CD4-positive, alpha-beta T cell treated with Interleukin-2 at 100 ng/mL for 4 hours (primary cell): ENCODE results near the gene NOTCH1.

Experiments used
- DNase-seq: peaks from one replicate; pipeline ENCODE4 v3.0.0-alpha.2; 2020; ENCODE audit warnings: low spot score

The NOTCH1 gene

GRCh38 chr9:136484153-136485048 lies 61.4 kb downstream of the NOTCH1 start:
- DNase-seq, result no peak

DNA sequence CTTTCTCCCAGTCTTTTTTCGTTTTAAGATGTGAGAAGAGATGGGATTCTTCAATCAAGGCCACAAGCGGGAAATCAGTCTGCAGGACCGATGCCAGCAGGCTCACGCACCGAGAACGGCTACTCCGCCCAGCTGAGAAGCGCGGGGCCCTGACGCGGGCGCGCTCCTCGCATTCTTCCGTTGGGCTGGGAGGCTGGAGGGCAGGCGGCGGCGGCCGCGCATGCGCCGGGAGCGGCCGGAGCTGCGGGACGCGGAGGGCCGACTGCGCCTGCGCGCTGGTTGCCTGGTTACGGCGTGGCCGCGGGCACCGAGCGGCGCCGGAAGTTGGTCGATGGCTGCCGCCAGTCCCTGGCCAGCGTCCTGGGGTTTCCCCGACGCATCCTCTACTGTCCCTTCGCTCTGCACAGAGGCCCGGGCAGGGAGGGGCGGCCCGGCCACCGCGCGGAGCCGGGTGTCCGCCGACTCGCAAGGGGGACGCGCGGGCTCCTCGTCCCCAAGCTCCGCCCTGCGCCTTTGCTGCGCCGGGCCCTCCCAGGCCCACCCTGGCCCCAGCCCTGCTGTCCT lies 62.2 kb downstream of the NOTCH1 start:
- DNase-seq, result peak; percentile 94

- DNase-seq, result peak; percentile 99
These were observed 62.9 kb downstream of the NOTCH1 start, which contains the start of gene SEC16A for GRCh38 chr9:136482793-136483588. TSS of gene SEC16A (minus strand) at chr9:136483040. CDS start at chr9:136477615, 5,425 bp downstream.

- DNase-seq, result peak; percentile 60
These were observed 63.6 kb downstream of the NOTCH1 start for GRCh38 chr9:136482046-136482792.

- peak; percentile 2 for DNase-seq
These were observed 64.3 kb downstream of the NOTCH1 start for GRCh38 chr9:136481558-136481957.

GRCh38 chr9:136476369-136477150 lies 69.3 kb downstream of the NOTCH1 start:
- no peak for DNase-seq

DNA sequence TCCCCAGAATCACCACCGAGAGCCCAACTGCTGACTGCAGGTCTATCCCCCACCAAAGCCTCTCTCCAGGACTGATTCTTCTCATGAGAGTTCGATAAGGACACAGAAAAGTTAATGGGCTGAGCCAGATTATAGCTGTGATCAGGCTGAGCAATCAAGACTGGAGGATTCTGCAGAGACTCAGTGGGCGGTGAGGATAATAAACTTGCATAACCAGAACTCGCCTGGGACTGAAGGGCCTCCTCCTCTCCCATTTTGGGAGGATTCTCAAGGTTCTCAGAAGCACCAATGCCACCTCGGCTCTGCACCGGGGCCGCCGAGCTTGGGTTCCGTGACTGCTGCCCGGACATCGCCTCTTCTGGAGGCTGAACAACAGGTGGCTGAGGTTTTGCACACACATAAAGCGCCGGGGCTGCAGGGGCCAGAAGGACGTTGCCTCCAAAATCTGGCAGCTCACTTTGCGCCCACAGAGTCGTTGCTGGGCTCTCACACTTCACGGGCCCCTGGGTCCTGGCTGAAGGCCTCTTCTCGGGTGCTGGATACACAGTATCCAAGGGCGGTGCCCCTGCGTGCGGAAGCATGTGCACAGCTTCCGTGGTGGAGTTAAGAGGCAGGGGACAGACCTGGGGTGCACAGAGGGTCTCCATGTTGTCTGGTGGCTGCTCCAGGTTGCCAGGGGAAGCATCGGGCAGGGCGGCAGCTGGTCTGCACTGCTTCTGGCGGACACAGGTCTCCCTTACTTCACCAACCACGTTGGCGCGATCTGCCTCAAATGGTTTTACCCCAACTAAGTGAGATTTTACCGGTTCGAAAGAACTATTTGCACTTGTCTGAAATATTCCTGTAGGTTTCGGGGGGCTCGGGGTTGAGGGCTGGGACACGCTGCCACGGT lies 70.6 kb downstream of the NOTCH1 start:
- no peak for DNase-seq

GRCh38 chr9:136474021-136474640 lies 71.7 kb downstream of the NOTCH1 start:
- DNase-seq, result no peak

DNA sequence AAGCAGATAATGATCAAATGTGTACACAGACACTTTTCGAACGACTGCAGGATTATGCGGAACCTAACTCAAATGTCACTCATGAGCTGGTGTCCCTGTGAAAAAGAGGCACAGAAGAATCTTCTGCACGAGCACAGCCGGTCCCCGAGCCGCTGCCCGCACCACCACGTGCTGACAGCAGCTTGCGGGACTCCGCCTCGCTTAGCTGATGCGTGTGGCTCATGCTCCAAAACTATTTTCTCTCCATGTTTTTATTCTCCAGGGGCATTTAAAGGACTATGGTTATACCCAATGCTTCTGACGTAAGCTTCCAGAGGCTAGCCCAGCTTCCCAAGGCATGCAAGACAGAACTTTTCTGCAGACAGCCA lies 72.5 kb downstream of the NOTCH1 start:
- DNase-seq, result no peak

DNA sequence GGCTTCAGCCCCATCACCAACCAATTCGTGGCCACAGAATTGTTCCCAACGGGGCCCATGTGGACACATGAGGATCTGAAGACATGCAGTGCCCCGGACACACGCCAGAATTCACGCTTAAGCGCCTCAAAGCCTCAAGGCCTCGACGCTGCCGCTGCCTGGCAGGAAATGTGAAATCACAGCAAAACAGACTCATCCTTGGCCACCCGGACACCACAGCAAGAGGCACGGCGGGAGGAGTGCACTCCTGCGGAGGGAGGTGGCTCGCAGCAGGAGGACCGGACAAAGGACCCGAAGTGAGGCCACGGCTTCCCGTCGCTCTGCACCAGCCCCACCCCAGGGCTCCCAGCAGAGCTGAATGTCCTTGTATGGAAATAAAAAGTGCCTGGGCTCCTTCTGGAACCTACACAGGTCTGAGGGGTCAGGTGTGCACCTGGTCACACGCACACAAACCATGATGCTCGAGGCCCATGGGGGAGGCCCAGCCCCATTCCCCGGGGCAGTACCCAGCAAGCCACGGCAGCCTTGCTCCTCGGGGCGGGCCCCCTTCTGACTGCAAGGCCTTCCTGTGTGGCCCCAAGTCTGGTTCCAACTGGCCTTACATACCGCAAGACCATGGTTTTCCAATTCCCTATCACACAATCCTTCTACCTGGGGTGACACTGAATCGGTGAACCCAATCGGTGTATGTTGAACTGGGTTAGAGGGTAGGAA lies 73.1 kb downstream of the NOTCH1 start:
- no peak for DNase-seq

DNA sequence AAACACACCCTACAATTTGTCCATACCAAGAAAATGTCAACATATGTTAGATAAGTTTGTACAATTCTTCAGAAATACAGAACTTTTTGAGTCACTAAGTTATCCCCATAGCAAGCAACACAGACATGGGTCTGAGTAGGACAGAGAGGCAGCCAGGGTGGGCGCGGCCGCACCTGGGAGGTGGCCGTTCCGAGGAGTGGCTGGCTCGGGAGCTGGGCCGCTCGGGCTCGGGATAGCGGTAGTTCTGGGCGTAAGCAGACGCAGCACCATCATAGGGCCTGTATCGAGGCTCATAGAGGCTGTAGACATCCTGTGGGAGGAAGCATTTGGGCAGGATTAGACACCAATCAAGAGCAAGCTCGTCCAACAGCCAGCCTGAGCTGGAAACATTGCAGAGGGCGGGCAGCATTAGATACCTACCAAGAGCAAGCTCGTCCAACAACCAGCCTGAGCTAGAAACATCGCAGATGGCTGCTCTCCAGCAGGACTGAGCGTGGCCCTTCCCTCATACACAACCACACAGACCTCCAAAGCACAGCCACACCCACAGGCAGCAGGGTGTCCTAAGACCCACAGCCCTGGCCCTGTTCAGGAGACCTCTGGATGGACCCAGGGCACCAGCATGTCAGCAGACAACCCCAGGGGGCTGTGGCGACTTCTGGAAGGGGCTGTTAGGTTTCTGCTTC lies 73.9 kb downstream of the NOTCH1 start:
- DNase-seq, result no peak

GRCh38 chr9:136470792-136471469 lies 74.9 kb downstream of the NOTCH1 start:
- DNase-seq, result no peak

GRCh38 chr9:136470356-136470755 lies 75.5 kb downstream of the NOTCH1 start:
- no peak for DNase-seq

GRCh38 chr9:136467766-136468165 lies 78.1 kb downstream of the NOTCH1 start:
- DNase-seq, result no peak

GRCh38 chr9:136466155-136466541 lies 79.7 kb downstream of the NOTCH1 start:
- DNase-seq, result no peak

DNA sequence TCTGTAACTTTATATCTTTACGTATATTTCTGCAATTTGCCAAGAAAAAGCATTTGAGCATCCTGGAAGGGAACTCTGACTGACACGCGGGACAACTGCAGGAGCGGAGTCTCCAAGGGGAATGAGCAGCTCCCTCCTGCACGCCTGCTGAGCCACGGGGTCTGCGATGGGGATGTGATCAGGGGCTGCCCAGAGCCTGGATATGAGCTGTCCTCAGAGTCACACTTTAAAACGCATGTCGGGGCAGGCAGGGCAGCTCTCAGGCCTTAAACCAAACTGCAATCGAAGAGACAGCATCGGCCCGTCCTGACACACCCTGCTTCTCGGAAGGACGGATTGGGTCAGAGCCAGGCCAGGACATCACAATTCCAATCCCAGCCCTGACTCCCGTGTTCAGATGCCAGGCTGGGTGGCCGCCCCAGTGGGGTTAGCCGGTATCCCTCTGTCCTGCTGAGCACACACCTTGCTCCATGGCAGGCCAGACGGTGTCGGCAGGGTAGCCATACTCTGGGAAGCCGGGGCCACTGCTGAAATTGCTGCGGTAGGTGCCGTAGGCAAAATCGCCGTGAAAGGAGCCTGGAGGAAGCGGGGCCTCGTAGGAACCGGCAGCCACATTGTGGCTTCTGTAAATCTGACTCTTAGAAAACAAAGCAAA lies 80.2 kb downstream of the NOTCH1 start:
- DNase-seq, result no peak

DNA sequence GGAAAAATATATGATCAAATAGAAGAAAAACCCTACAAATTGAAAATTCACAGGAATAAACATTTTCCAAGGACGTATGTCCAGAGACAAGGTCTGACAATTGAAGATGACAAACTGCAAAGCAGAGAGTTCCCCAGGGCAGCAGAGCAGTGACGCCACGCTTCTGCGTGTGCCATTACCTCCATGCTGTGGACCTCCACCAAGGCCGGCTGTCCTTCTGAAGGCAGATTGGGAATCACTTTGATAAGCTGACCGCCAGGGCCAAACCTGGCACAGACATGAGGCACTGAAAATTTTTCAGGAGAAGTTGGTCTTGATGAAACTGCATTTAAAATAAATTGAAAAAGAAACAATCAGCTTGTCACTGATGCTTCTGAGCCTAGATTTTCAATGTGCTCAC lies 81.6 kb downstream of the NOTCH1 start:
- no peak for DNase-seq
